ENCODE measurements around the gene TBC1D7.

Gene TBC1D7

GRCh38 chr6:13304101-13304500, 24.2 kb downstream of the TBC1D7 start:
- DNase-seq (ENCODE audit: low read depth in 1 of 2, low spot score in 1 of 2): no peak
- no peak for TF ChIP-seq JUND (IDR thresholded peaks at IDR 0.05; ENCODE audit: low read depth)
- in situ Hi-C loops (cut with HindIII; ENCODE audit: low pct_unique_long_range_greater_than_20kb, low sequenced_read_pairs): no loop called here

- TF ChIP-seq JUND (IDR thresholded peaks at IDR 0.05; ENCODE audit: low read depth): no peak
- DNase-seq (ENCODE audit: low read depth in 1 of 2, low spot score in 1 of 2): no peak
- in situ Hi-C loops (cut with HindIII; ENCODE audit: low pct_unique_long_range_greater_than_20kb, low sequenced_read_pairs): no loop called here
Observed at GRCh38 chr6:13303668-13304017, 24.7 kb downstream of the TBC1D7 start.

DNA sequence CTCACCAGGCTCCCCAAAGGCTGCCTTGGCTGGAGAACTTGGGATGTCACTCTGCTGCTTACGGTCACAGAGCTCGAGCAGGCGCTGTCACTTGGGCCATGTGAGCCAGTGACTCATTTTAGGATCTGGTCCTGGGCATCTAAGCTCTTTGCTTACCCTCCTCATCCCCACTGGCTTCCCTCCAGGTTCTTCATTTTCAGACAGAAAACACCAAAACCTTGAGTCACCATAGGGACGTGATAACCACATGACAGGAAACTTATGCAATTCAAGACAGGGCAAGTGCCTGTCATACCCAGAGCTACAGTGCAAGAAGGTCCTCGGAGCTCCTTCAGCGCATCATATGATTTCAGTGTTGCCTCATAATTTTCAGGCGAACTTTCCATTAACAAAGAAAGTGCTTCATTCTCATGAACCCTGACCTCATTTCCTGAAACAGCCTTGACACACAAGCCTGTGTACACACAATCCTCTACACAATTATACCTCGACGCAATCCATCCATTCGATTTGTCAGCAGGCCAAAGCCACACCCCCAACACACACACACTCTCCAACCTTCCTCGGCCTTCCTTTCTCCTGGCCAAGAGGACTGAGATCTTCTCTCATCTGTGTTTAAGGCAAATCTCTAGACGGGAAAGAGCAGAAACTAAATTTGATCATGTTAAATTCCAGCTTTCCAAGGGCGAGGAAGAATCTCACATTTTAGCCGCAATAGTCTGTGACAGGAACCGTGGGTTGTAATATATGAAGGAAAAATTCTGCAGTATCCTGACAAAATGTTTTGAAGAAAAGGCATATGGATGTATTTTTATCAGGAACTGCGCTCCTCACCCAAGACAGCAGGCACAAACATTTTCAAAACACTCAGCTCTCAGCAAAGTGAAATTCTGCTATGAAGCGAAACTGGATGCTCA, 25.3 kb downstream of the TBC1D7 start:
- DNase-seq (ENCODE audit: low read depth in 1 of 2, low spot score in 1 of 2): no peak

DNA sequence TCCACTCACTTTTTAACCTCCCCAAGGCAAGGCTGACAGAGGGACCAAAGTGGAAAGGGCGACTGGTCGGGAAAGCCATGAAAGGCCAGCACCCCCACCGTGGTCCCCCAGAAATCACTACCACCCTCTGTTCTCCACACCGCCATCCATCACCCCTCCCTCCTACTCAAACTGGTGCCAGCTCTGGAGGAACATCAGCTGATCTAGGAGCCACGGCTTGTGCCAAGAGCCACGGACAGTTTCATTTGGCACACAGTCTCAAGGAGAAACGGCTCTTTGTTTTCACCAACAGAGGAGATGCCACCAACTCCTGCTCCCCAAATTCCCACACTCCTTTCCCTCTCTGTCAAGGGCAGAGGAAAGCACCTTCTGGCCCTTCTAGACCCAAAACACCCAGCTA, 26.0 kb downstream of the TBC1D7 start:
- no peak for TF ChIP-seq JUND (IDR thresholded peaks at IDR 0.05; ENCODE audit: low read depth)
- DNase-seq (ENCODE audit: low read depth in 1 of 2, low spot score in 1 of 2): no peak
- in situ Hi-C loops (cut with HindIII; ENCODE audit: low pct_unique_long_range_greater_than_20kb, low sequenced_read_pairs): no loop called here

More for the DNA sequence above, 25.3 kb downstream of the TBC1D7 start:
- in situ Hi-C loops (cut with HindIII; ENCODE audit: low pct_unique_long_range_greater_than_20kb, low sequenced_read_pairs): no loop called here
- TF ChIP-seq JUND (IDR thresholded peaks at IDR 0.05; ENCODE audit: low read depth): no peak

DNA sequence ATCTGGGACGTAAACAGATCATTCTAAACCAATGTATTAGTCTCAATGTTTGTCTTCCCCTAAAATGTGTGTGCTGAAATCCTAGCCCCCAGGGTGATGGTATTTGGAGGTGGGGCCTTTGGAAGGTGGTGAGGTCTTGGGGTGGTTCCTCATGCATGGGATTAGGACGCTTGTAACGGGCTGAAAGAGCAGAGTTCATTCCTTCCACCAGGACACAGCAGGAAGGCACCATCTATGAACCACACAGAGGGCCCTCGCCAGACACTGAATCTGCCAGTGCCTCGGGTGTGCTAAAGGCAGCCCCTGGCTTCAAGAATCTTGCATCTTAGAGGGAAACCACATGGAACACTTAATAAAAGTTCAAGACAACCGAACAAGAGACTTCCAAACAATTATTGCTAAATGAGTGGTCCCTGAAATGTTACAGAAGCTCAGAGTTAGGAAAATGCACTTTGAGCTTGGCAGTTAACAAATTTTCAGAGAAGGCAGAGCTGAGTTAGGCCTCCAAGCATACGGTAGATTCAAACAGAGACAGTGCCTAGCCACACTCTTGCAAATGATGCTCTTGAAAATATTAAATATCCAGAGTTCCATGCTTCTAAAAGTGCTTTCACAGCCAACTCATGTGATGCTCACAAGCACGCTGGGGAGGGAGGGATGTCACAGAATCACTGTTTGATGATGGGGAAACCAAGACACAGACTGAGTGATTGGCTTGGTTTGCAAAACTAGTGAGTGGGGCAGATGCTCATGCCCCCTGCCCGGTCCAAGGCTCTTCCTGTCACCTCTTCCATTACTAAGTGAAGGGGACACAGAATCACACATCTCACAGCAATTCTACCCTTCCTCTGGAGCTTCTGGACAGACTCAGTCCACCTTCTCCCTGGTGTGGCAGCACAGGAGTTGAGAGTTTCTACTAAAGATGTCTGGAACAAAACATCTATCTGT, 27.4 kb downstream of the TBC1D7 start:
- in situ Hi-C loops (cut with HindIII; ENCODE audit: low pct_unique_long_range_greater_than_20kb, low sequenced_read_pairs): no loop called here
- TF ChIP-seq JUND (IDR thresholded peaks at IDR 0.05; ENCODE audit: low read depth): no peak
- DNase-seq (ENCODE audit: low read depth in 1 of 2, low spot score in 1 of 2): no peak

DNA sequence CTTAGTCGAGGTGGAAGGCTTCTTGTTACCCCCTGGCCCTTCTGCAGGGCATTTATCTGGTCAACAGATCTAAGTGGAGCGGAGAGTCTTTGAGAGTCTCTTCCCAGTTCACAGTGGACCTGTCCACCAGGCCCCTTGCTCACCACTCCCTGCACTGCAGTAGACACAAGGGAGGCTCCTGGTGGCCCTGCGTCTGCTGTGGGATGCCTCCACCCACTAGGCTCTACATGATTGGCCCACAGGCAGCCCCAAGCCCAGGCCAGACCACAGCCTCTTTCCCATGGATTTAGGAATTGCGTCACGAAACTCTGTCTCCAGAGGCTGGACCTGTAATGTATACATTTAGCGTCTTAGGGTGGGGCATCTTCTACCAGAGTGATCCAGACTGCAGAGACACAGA, 28.4 kb downstream of the TBC1D7 start:
- no peak for DNase-seq (ENCODE audit: low read depth in 1 of 2, low spot score in 1 of 2)
- no peak for TF ChIP-seq JUND (IDR thresholded peaks at IDR 0.05; ENCODE audit: low read depth)
- in situ Hi-C loops (cut with HindIII; ENCODE audit: low pct_unique_long_range_greater_than_20kb, low sequenced_read_pairs): no loop called here

- DNase-seq (ENCODE audit: low read depth in 1 of 2, low spot score in 1 of 2): no peak
- TF ChIP-seq JUND (IDR thresholded peaks at IDR 0.05; ENCODE audit: low read depth): no peak
- in situ Hi-C loops (cut with HindIII; ENCODE audit: low pct_unique_long_range_greater_than_20kb, low sequenced_read_pairs): no loop called here
Observed at GRCh38 chr6:13299403-13299821, 28.9 kb downstream of the TBC1D7 start.

DNA sequence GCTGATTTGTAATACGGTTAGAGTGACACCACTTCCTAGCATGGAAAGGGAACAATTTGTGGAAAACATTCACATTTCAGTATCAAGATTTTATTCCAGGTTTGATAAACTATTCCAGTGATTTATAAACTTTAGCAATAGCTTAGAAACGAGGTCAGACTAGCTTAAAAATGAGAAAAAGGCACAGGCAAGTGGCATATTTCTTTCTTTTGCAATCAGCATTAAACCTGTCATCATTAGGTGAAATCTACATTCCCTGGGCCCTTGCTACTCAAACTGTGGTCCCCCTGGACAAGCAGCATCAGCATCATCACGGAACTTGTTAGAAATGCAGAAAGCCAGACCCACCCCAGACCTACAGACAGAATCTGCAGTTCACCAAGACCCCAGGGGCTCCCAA, 29.9 kb downstream of the TBC1D7 start:
- no peak for TF ChIP-seq JUND (IDR thresholded peaks at IDR 0.05; ENCODE audit: low read depth)
- in situ Hi-C loops (cut with HindIII; ENCODE audit: low pct_unique_long_range_greater_than_20kb, low sequenced_read_pairs): no loop called here
- DNase-seq (ENCODE audit: low read depth in 1 of 2, low spot score in 1 of 2): no peak

DNA sequence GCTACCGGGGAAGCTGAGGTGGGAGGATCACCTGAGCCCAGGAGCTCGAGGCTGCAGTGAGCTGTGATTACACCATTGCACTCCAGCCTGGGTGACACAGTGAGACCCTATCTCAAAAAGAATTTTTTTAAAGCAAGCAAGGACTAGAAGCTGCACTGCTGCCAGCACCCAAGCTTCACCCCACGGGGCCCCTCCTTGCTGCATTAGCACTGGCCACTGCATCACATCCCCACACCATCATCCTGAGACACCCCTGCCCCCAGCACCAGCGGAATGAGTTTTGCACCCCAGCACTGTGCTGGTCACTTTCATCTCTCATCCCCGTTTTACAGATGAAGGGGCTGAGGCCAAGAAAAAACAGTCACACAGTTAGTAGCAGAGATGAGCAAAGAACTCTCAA, 30.9 kb downstream of the TBC1D7 start:
- in situ Hi-C loops (cut with HindIII; ENCODE audit: low pct_unique_long_range_greater_than_20kb, low sequenced_read_pairs): no loop called here
- TF ChIP-seq JUND (IDR thresholded peaks at IDR 0.05; ENCODE audit: low read depth): no peak
- no peak for DNase-seq (ENCODE audit: low read depth in 1 of 2, low spot score in 1 of 2)

GRCh38 chr6:13296536-13296997, 31.8 kb downstream of the TBC1D7 start:
- peak in 1 of 2 experiments; percentile 23 for DNase-seq (ENCODE audit: low read depth in 1 of 2, low spot score in 1 of 2)
- in situ Hi-C loops (cut with HindIII; ENCODE audit: low pct_unique_long_range_greater_than_20kb, low sequenced_read_pairs): no loop called here
- no peak for TF ChIP-seq JUND (IDR thresholded peaks at IDR 0.05; ENCODE audit: low read depth)

DNA sequence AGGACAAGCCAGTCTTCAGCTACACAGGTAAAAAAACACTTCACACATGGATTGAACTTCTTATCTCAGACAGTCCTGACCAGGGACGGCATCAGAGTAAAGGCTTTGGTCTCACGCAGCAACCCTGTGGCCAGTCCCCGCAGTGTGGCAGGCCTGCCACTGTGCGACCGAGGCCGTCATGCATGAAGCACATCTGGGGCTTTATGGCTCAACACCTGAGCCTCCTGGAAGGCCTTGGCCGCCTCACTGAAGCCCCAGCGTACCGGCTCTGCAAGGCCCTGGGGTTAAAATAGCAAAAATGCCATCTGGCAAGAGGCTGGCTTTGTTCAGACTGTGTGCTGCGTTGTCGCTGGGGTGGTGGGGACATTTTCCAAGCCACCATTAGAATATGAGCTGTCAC, 32.8 kb downstream of the TBC1D7 start:
- DNase-seq (ENCODE audit: low read depth in 1 of 2, low spot score in 1 of 2): no peak
- TF ChIP-seq JUND (IDR thresholded peaks at IDR 0.05; ENCODE audit: low read depth): no peak
- in situ Hi-C loops (cut with HindIII; ENCODE audit: low pct_unique_long_range_greater_than_20kb, low sequenced_read_pairs): no loop called here

DNA sequence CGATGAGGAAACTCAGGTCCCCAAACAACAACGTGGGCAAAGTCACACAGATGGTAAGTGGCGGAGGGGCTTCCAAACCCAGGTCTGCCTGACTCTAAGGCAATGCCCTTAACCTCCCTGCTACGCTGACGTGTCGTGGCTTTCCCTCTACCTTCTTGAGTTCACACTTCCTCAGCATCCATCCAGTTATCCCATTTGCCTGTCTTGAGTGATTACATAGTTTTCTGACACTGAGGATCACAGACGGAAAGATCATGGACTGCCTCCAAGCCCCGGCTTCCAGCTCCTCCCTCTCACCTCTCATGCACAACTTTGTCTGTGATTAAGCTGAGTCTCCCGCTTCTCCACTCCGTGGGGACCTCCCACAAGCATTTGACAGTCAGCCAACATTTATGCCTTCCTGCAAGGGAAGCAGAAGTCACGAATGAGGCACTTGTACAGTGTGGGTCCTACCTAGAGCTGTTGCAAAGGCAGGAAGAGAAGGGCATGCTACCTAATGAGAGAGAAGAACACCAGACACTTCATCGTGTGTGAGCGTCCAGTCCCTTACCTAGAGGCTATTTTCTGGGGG, 33.8 kb downstream of the TBC1D7 start:
- no peak for DNase-seq (ENCODE audit: low read depth in 1 of 2, low spot score in 1 of 2)
- TF ChIP-seq JUND (IDR thresholded peaks at IDR 0.05; ENCODE audit: low read depth): no peak
- in situ Hi-C loops (cut with HindIII; ENCODE audit: low pct_unique_long_range_greater_than_20kb, low sequenced_read_pairs): no loop called here

All from T47D (cell line).